Posterior vena cava (tissue), 2 donors: ENCODE measurements around the gene RRM1. TPM values are rescaled to one million over a fixed set of nuclear protein-coding genes. Genes with fewer than 3 reads are reported as not detected.
"Not testable (repeated sequence)": the region's sequence is repeated elsewhere in the genome, so short reads cannot be mapped to it uniquely, and the experiment has no call there.

Experiments
- DNase-seq: peaks from one replicate; pipeline ENCODE4 v3.0.0-alpha.2; 2020; ENCODE audit warnings: low spot score
- intact Hi-C, 2 donors: fragments of 100-400 bp; cut with DNase I; formaldehyde crosslinking; loops; one replicate each; pipeline versions ENCODE4 v1.14.1 to v1.14.2; 2022 to 2023
- long read RNA-seq, 2 donors: library from polyadenylated mRNA; unstranded; transcript quantifications; one replicate each; pipeline ENCODE4 v2.0.0, GENCODE V29; 2020 to 2021
- total RNA-seq, 2 donors: library from RNA; stranded (reverse); fragmentation: NEBNext Ultra II Directional; extraction: Animal tissue kit (Norgen Biotek cat#: 25700); gene quantifications; one replicate each; pipeline ENCODE4 v1.2.1, GENCODE V29; 2021
- donor health status: DM: yes; HTN: yes; CAD: no.
- donor health status: DM: yes; HTN: yes; CAD: no.

RRM1 gene
- total RNA-seq, result 10 to 100 TPM; 25.6 to 35.7 TPM
- long read RNA-seq, donor 1, transcript RRM1-201 (19 exons, 3,076 nt), result major isoform, 12 of 19 reads
- long read RNA-seq, donor 1, partial matches to known transcripts, result 6 of 19 reads
- long read RNA-seq, donor 1, other reads (novel, unspliced or antisense), result 0 of 19 reads
- long read RNA-seq, donor 2, transcript RRM1-201 (19 exons, 3,076 nt), result major isoform, 18 of 33 reads
- long read RNA-seq, donor 2, partial matches to known transcripts, result 11 of 33 reads
- long read RNA-seq, donor 2, other reads (novel, unspliced or antisense), result 4 of 33 reads

GRCh38 chr11:4094348-4095291 is at the start of gene RRM1:
RRM1 (plus strand) TSS chr11:4094799; CDS start chr11:4095013, 214 bp downstream.
- intact Hi-C loops, result no loop called here
- DNase-seq, result peak; percentile 98

DNA sequence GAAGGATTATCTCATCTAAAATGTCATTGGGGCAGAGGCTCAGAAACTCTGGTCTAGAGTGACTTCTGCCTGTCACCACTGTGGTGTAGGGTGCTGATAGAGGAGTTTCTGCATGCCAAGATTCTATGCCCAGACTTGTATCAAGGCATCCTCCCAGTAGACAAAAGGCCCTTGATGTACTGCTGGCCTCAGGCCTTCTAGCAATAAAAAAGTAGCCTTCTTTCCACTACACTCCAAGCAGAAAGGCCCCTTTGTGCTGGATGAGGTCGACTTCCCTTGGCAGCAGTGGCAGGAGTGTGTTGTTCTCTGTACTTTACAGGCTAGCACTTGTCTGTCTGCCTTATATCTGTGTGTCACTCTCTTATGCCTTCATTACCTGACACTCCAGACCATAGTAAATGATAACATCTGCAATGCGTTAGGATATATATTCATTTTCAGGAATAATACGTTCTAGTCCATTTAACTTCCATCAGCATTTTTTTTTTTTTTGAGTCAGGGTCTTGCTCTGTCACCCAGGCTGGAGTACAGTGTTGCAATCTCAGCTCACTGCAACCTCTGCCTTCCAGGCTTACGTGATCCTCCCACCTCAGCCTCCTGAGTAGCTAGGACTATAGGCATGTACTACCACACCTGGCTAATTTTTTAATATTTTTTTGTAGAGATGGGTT is 49.5 kb upstream of the RRM1 start:
- intact Hi-C loops, result no loop called here
- DNase-seq, result no peak

DNA sequence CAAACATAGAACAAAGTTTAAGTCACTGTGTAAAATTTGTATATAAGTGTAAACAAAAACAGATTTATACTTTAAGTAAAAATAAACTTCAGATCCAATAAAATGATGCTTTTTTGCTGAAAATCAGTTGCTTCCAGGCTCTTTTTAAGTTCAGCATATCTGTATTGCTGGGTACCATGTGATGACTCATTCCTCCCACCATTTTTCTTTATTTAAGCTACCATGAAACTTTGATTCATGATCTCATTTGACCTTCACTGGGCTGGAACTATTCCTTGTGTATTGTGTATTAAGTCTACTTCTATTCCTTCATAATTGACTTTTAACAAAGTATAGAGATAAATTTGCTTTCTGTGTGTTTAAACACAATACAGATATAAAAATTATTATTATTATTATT is 46.3 kb upstream of the RRM1 start:
- intact Hi-C loops, result no loop called here

GRCh38 chr11:4049006-4049405 is 45.6 kb upstream of the RRM1 start:
- DNase-seq, result no peak
- intact Hi-C loops, result no loop called here

More for the DNA sequence above, 46.3 kb upstream of the RRM1 start:
- DNase-seq, result no peak

DNA sequence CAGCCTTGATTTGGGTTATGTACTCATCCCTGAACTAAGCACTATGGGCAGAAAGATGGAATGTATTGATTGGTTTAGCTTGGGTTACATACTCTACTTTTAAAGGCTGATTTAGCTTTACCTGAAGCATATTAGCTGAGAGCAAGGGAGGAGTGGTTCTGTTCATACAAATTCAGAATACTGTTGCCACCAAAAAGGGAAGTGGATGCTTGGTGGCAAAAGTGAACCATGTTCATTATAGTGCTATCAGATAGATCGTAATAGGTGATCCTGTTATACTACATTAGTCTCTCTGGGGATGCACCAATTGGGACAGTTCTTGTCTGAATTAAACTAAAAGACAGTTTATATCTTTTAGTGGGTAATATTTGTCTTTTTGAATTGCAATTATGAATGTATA is 44.5 kb upstream of the RRM1 start:
- intact Hi-C loops, result no loop called here
- no peak for DNase-seq

DNA sequence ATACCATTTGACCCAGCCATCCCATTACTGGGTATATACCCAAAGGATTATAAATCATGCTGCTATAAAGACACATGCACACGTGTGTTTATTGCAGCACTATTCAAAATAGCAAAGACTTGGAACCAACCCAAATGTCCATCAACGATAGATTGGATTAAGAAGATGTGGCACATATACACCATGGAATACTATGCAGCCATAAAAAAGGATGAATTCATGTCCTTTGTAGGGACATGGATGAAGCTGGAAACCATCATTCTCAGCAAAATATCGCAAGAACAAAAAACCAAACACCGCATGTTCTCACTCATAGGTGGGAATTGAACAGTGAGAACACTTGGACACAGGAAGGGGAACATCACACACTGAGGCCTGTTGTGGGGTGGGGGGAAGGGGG is 41.4 kb upstream of the RRM1 start:
- DNase-seq, intact Hi-C loops: not testable (repeated sequence)

DNA sequence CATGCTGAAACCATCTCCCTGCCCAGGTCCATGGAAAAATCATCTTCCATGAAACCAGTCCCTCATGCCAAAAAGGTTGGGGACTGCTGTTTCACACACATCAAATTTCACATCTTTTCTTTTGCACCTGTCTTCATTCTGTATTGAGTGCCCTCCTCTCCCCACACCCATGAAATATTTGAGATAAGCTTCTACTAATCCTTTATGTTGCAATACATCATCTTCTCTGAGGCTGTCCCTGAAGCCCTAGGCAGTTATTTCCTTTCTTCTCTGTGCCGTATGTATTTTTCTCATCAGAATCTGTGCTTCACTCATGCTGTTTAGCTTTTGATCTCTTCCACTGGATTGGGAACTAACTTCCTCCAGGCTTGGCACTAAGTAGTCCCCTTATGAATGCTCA is 40.0 kb upstream of the RRM1 start:
- no peak for DNase-seq
- intact Hi-C loops, result no loop called here

DNA sequence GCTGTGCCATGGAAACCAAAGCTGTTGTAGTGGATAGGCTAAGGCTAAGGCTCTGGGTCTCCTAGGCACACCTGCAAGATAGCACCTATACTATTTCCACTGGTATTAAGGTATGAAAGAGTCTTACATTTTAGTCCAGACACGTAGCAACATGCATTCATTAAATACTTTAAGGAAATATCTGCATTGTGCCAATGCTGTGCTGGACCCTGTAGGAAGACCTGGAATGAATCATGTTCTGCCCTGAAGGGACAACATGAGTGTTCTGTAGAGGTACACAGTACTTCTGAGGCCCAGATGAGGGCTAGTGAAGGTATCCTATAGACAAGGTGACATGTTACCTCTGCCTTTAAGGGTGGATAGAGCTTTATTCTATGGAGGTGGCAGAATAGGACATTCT is 35.2 kb upstream of the RRM1 start:
- intact Hi-C loops, result no loop called here

DNA sequence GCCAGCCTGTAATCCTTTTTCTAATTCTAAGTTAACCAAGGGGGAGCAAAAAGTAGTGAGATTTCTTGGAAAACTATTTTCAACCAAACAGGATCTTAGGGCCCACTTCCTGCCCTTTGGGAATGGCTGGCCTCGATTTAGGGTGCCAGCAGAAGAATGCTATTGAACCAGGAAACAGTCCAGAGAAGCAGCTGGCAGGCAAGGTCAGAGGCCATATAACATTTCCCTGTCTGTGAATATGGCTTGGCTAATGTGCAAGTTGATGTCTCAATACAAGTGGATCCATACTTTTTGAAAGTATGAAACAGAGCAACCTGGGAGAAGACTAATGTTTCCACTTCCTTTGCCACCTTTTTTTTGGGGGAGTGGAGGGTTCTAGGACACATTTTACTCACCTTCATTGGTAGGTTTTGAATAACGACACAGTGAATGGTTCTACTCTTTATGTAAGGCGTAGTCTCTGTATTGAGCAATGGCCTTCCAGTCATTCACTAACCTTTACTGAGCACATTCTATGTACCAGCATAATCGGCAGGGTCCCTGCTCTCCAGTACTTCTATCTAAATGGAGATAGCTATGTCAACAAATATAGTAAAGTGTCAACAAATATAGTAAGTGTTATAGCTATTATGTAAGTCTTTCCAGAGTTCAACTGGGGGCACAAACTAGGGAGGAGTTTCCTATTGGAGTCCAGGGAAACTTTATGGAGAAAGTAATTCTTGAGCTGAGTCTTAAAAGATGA is 34.2 kb upstream of the RRM1 start:
- DNase-seq, result no peak
- intact Hi-C loops, result no loop called here

More for the DNA sequence above, 35.2 kb upstream of the RRM1 start:
- DNase-seq, result no peak

DNA sequence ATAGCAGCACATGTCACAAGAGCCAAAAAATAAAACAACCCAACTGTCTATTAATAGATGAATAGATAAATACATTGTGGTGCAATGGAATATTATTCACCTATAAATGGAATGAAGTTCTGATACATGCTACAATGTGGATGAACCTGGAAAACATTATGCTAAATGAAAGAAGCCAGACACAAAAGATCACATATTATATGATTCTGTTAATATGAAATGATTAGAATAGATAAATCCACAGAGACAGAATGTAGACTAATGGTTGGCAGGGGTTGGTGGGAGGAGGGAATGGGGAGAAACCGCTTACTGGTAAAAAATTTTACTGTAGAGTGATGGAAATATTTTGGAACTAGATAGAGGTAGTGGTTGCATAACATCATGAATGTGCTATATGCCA is 32.9 kb upstream of the RRM1 start:
- no peak for DNase-seq
- intact Hi-C loops, result no loop called here

GRCh38 chr11:4063348-4063747 is 31.3 kb upstream of the RRM1 start:
- DNase-seq, result no peak
- intact Hi-C loops, result no loop called here

DNA sequence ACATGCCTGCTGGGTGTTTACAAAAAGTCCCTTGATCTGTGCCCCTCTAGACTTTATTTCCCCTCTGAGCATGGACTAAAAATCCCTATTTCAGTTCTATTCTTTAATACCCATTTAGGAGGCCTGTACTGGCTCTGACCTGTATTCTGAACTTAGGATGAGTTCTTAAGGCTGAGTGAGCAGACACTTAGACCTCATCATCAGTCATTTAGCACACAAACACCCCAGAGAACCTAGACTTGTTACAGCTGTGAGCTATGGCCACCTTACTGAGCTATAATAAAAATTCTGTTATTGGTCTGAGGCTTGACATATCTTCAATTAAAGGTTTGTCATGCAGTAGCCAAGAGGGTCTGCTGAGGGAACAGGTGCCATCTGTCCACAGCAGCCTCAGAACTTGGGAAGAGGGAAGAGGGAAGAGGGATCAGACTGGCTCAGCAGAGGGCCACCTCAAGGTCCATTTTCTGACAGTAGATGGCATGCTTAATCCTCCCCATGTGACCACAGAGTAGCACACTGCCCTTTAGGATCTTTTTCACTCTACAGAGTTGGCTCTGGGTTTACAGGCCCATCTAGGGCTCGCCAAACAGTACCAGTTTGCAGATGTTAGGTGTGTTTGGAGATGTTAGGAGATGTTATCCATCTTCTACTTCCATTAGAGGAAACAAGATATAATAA is 30.2 kb upstream of the RRM1 start:
- intact Hi-C loops, result no loop called here
- DNase-seq, result no peak

DNA sequence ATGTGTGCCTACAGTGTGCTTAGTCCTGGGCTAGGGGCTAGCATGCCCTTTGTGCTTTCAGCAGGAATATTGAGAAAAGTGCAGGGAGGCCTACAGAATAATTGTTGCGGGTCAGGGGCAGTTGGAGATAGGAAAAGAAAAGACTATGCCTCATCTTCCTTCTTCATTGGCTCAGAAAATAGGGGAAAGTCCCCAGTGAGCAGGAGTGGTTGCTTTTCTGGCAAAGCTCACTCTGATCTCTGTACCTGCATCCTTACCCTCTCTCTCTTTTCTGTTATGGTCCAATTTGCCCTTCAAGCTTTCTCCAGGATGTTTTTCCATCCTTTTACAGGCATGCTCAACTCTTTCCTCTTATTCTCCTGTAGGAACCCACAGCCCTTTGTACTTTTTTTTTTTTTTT is 29.5 kb upstream of the RRM1 start:
- intact Hi-C loops, result no loop called here

GRCh38 chr11:4065601-4066377 is 28.8 kb upstream of the RRM1 start:
- no peak for DNase-seq
- intact Hi-C loops, result no loop called here

More for the DNA sequence above, 29.5 kb upstream of the RRM1 start:
- DNase-seq, result no peak

- DNase-seq, result no peak
- intact Hi-C loops, result no loop called here
Measured at GRCh38 chr11:4066910-4067309, 27.7 kb upstream of the RRM1 start.

DNA sequence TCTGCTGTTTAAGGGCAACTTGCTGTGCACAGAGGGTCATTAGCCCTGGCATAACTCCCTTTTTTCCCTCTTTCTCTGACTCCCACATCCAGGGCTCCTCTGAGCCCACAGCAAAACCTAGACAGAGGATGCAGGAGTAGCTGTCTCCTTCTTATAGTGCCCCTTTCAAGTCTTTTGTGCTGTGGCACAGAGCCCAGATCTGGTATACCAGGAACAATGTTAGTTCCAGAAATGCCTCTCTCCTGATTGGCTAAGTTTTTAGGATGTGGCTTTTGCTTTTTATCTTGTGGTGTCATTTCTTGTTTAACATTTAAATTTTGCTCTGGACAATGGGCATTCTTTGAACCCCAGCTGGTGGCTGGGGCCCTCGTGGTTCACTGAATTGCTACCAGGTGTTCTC is 25.6 kb upstream of the RRM1 start:
- no peak for DNase-seq
- intact Hi-C loops, result no loop called here

DNA sequence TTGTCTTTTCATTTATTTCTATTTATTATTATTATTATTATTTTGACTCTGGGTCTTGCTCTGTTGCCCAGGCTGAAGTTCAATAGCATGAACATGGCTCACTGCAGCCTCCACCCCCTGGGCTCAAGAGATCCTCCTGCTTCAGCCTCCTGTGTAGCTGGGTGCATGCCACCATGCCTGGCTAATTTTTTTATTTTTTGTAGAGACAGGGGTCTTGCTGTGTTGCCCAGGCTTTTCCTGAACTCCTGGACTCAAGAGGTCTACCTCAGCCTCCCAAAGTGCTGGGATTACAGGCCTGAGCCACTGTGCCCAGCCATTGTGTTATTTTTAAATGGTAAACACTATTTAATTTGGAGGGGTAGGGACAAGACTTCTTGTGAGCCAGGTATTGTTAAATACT is 23.3 kb upstream of the RRM1 start:
- no peak for DNase-seq
- intact Hi-C loops, result loop anchor here in 1 of 2 donors (5.0 kb wide), 1 partner anchor 219 kb away; no protein-coding TSS in a partner anchor

DNA sequence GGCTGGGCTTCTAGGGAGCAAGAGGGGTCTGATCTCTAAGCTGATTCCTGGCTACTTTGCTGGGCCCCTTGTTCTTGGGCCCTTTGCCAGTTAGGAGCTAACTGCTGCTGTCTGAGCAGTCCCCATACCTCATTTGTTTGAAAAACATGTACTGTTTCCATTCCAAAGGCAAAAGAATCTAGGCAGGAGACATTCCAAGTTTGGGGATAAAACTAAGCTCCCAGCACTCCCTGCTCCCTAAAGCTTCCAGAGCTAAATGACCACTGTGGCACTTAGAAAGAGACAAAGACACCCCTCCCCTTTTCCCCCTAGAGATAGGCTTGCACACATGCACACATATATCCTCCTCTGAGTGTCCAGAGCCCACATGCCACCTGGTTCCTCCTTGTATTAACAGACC is 22.7 kb upstream of the RRM1 start:
- no peak for DNase-seq
- intact Hi-C loops, result loop anchor here (2.0 to 5.0 kb wide), 2 partner anchors 220 to 223 kb away; no protein-coding TSS in a partner anchor
